ENCODE data around the gene PROSER1. TPM values are rescaled to one million over a fixed set of nuclear protein-coding genes. Genes with fewer than 3 reads are reported as not detected.
"Not testable (repeated sequence)": the region's sequence is repeated elsewhere in the genome, so short reads cannot be mapped to it uniquely, and the experiment has no call there.

Gene PROSER1
- total and polyA plus RNA-seq, 10 of the 15 experiments (the other 5 are each of a cell fraction or from before 2014, with no cell fraction given), result 14.3 to 66.0 (median 26.9) TPM

DNA sequence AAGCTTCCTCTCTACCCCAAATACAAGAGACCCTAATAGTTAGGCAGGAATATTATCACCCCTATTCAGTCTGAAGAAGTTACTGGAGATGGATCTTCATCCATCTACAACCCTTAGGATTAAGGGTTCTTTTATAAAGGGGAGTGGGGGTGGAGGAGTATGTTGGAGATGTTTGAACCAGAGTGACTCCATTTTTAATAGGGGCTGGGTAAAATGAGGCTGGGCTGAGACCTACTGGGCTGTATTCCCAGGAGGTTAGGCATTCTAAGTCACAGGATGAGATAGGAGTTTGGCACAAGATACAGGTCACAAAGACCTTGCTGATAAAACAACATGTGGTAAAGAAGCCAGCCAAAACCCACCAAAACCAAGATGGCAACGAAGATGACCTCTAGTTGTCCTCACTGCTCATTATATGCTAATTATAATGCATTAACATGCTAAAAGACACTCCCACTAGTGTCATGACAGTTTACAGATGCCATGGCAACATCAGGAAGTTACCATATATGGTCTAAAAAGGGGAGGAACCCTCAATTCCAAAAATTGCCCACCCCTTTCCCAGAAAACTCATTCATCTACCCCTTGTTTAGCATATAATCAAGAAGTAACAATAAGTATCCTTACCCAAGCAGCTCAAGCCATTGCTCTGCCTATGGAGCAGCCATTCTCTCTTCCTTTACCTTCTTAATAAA is 48.5 kb upstream of the PROSER1 start:
- CTCF ChIA-PET; RAD21 ChIA-PET (ENCODE audit: unreplicated experiment); H3K4me2 ChIP-seq (ENCODE audit: control insufficient read depth, insufficient read depth): not testable (repeated sequence)

GRCh38 chr13:39073983-39074382 is 36.1 kb upstream of the PROSER1 start:
- ChIA-PET RAD21 (ENCODE audit: unreplicated experiment) (no interaction called here), CTCF (interaction anchor here (0.6 kb wide), 1 partner anchor 33 kb away, joined by 3 read pairs; no protein-coding TSS in a partner anchor), POLR2A (no interaction called here), SMC1A (ENCODE audit: uncharacterized antibody, unreplicated experiment) (no interaction called here)
- ATAC-seq, result no peak
- Histone ChIP-seq H3K27ac (ENCODE audit: control insufficient read depth, insufficient read depth) (no peak overlapping the region), H3K4me3 (no peak overlapping the region), H3K36me3 (ENCODE audit: control insufficient read depth in 2 of 2, insufficient read depth in 2 of 2, low read length in 1 of 2) (no peaks in the 10 kb centered on the region), H4K20me1 (ENCODE audit: control insufficient read depth, insufficient read depth) (no peaks in the 10 kb centered on the region), H3K9ac (ENCODE audit: control insufficient read depth, insufficient read depth, low read length) (no peak overlapping the region), H3K9me3 (replicated peaks; ENCODE audit: control insufficient read depth, insufficient read depth, low read length) (no peaks in the 10 kb centered on the region), H3K79me2 (ENCODE audit: control insufficient read depth, insufficient read depth, low read length) (no peaks in the 10 kb centered on the region), H3K4me1 (ENCODE audit: control insufficient read depth, insufficient read depth, low read length) (no peaks in the 10 kb centered on the region), H3K4me2 (ENCODE audit: control insufficient read depth, insufficient read depth) (no peak overlapping the region), H3K27me3 (replicated peaks in 1 of 2; ENCODE audit: control insufficient read depth in 2 of 2, insufficient read depth in 2 of 2, low read length in 1 of 2) (no peaks in the 10 kb centered on the region), H2AFZ (ENCODE audit: control insufficient read depth, low read depth, low read length) (no peak overlapping the region)
- no peak for DNase-seq (ENCODE audit: low read depth, low spot score)
- in situ Hi-C loops (cut with MboI), result loop anchor here (25.0 kb wide), 1 partner anchor 1613 kb away; no protein-coding TSS in a partner anchor
- BruUV-seq (replicated peaks), result no TSS peak
- WGBS (ENCODE audit: insufficient coverage, insufficient replicate concordance, low lambda C conversion rate, missing lambda C conversion rate), result 0% methylated on average over 3 of the region's 3 CpGs
- intact Hi-C loops (cut with micrococcal nuclease; ENCODE audit: unreplicated experiment), result no loop called here
- TF ChIP-seq MTA2 (IDR thresholded peaks at IDR 0.05; ENCODE audit: low read depth) (no peak), MYB (IDR thresholded peaks at IDR 0.05; ENCODE audit: borderline replicate concordance, low read depth, low read length) (no peak), CEBPB (IDR thresholded peaks at IDR 0.05; ENCODE audit: borderline replicate concordance in 1 of 2, low read depth in 2 of 2, low read length in 2 of 2) (no peak), CREM (IDR thresholded peaks at IDR 0.05; ENCODE audit: low read depth) (no peak), TCF12 (IDR thresholded peaks at IDR 0.05; ENCODE audit: low read depth, low read length) (no peak), EED (IDR thresholded peaks at IDR 0.05; ENCODE audit: low read depth) (no peak), TCF3 (IDR thresholded peaks at IDR 0.05; ENCODE audit: borderline replicate concordance, insufficient read depth, low read depth, low read length) (no peak), SKIL (IDR thresholded peaks at IDR 0.05; ENCODE audit: low read depth, poor library complexity, severe bottlenecking) (no peak), TBL1XR1 (IDR thresholded peaks at IDR 0.05; ENCODE audit: low read depth, low read length) (no peak), STAT1 (conservative IDR thresholded peaks at IDR 0.05) (no peak), DPF2 (IDR thresholded peaks at IDR 0.05) (no peak), SIN3A (IDR thresholded peaks at IDR 0.05; ENCODE audit: low read depth, low read length) (no peak), CTCF (IDR thresholded peaks at IDR 0.05 in 2 of 3, conservative IDR thresholded peaks at IDR 0.05 in 1 of 3; ENCODE audit: control insufficient read depth in 2 of 3, extremely low read depth in 1 of 3, insufficient read depth in 1 of 3, low read depth in 3 of 3, low read length in 3 of 3) (no peak), ZBED1 (IDR thresholded peaks at IDR 0.05; ENCODE audit: borderline replicate concordance) (no peak), SMARCA5 (IDR thresholded peaks at IDR 0.05) (no peak)
- no peak for FAIRE-seq

More for the DNA sequence above, 48.5 kb upstream of the PROSER1 start:
- 7% methylated on average over 1 of the region's 1 CpG for WGBS (ENCODE audit: insufficient coverage, insufficient replicate concordance, low lambda C conversion rate, missing lambda C conversion rate)
- H3K4me1 ChIP-seq (ENCODE audit: control insufficient read depth, insufficient read depth, low read length); H3K9ac ChIP-seq (ENCODE audit: control insufficient read depth, insufficient read depth, low read length); in situ Hi-C loops (cut with MboI); H3K27me3 ChIP-seq (replicated peaks in 1 of 2; ENCODE audit: control insufficient read depth in 2 of 2, insufficient read depth in 2 of 2, low read length in 1 of 2); H3K4me3 ChIP-seq; intact Hi-C loops (cut with micrococcal nuclease; ENCODE audit: unreplicated experiment); DNase-seq (ENCODE audit: low read depth, low spot score); SMC1A ChIA-PET (ENCODE audit: uncharacterized antibody, unreplicated experiment); H2AFZ ChIP-seq (ENCODE audit: control insufficient read depth, low read depth, low read length); H3K36me3 ChIP-seq (ENCODE audit: control insufficient read depth in 2 of 2, insufficient read depth in 2 of 2, low read length in 1 of 2); BruUV-seq (replicated peaks); H3K27ac ChIP-seq (ENCODE audit: control insufficient read depth, insufficient read depth); FAIRE-seq; ATAC-seq; H3K9me3 ChIP-seq (replicated peaks; ENCODE audit: control insufficient read depth, insufficient read depth, low read length); H3K79me2 ChIP-seq (ENCODE audit: control insufficient read depth, insufficient read depth, low read length); POLR2A ChIA-PET; H4K20me1 ChIP-seq (ENCODE audit: control insufficient read depth, insufficient read depth): not testable (repeated sequence)

Measured in GM12878 (cell line).